ENCODE measurements around the gene DNAH6. TPM values are rescaled to one million over a fixed set of nuclear protein-coding genes. Genes with fewer than 3 reads are reported as not detected.
A peak's percentile ranks its signal among the peaks of the same experiment; 100 is the strongest.

The DNAH6 gene
- total RNA-seq, 2 donors from 2014 or later = 0.20 to 2.6 TPM

GRCh38 chr2:84838434-84839145 lies 322.3 kb downstream of the DNAH6 start:
- ATAC-seq (no peak), DNase-seq (ENCODE audit: low spot score in 2 of 2) (no peak)
- Mint-ChIP-seq H3K27ac (peak overlapping the region; percentile 2 to 72), H3K9me3 (peaks cover 0 to 17% of the 10 kb centered on the region in 2 donors), H3K36me3 (peaks cover 24 to 55% of the 10 kb centered on the region in 2 donors)

- peaks cover 33 to 61% of the 10 kb centered on the region in 2 donors for H3K36me3 Mint-ChIP-seq
- peak overlapping the region; percentile 82 to 89 for H3K27ac Mint-ChIP-seq
- DNase-seq (ENCODE audit: low spot score in 2 of 2) (no peak), ATAC-seq (peak in 1 of 2 donors; percentile 14)
- peaks cover 6 to 17% of the 10 kb centered on the region in 2 donors for H3K9me3 Mint-ChIP-seq
These were observed 323.6 kb downstream of the DNAH6 start for GRCh38 chr2:84839851-84840250.

GRCh38 chr2:84840306-84840705 lies 324.0 kb downstream of the DNAH6 start:
- Mint-ChIP-seq H3K9me3 (peaks cover 6 to 17% of the 10 kb centered on the region in 2 donors), H3K36me3 (peaks cover 33 to 57% of the 10 kb centered on the region in 2 donors), H3K27ac (peak overlapping the region; percentile 82 to 89)
- DNase-seq (ENCODE audit: low spot score in 2 of 2) (no peak), ATAC-seq (peak; percentile 25 to 66)

- H3K9me3 Mint-ChIP-seq = peaks cover 6 to 8% of the 10 kb centered on the region in 2 donors
- ATAC-seq (no peak), DNase-seq (ENCODE audit: low spot score in 2 of 2) (no peak)
- H3K36me3 Mint-ChIP-seq = peaks cover 33 to 46% of the 10 kb centered on the region in 2 donors
- peak overlapping the region; percentile 70 to 82 for H3K27ac Mint-ChIP-seq
These were observed 325.3 kb downstream of the DNAH6 start for GRCh38 chr2:84841577-84841976.

- H3K27ac Mint-ChIP-seq = peak overlapping the region; percentile 96 to 98
- peak in 1 of 2 donors; percentile 25 for ATAC-seq
- no peak for DNase-seq (ENCODE audit: low spot score in 2 of 2)
- peaks cover 23 to 39% of the 10 kb centered on the region in 2 donors for H3K36me3 Mint-ChIP-seq
- peaks cover 0 to 6% of the 10 kb centered on the region in 2 donors for H3K9me3 Mint-ChIP-seq
These were observed 327.8 kb downstream of the DNAH6 start for GRCh38 chr2:84844141-84844540.

- DNase-seq (ENCODE audit: low spot score in 2 of 2) = no peak
- ATAC-seq = peak; percentile 61 to 75
These were observed 329.9 kb downstream of the DNAH6 start for GRCh38 chr2:84846041-84846663.

GRCh38 chr2:84846741-84847142 lies 330.4 kb downstream of the DNAH6 start:
- Mint-ChIP-seq H3K36me3 (peaks cover 19 to 49% of the 10 kb centered on the region in 2 donors), H3K27ac (peak overlapping the region; percentile 96 to 98), H3K9me3 (peaks cover 0 to 6% of the 10 kb centered on the region in 2 donors)
- peak; percentile 29 to 53 for ATAC-seq
- no peak for DNase-seq (ENCODE audit: low spot score in 2 of 2)

More at GRCh38 chr2:84846041-84846663, 329.9 kb downstream of the DNAH6 start:
- H3K9me3 Mint-ChIP-seq = peaks cover 0 to 6% of the 10 kb centered on the region in 2 donors
- peak overlapping the region; percentile 96 to 98 for H3K27ac Mint-ChIP-seq
- H3K36me3 Mint-ChIP-seq = peaks cover 14 to 43% of the 10 kb centered on the region in 2 donors

GRCh38 chr2:84847326-84848050 lies 331.2 kb downstream of the DNAH6 start:
- Mint-ChIP-seq H3K36me3 (peaks cover 26 to 57% of the 10 kb centered on the region in 2 donors), H3K9me3 (peaks cover 5 to 13% of the 10 kb centered on the region in 2 donors), H3K27ac (peak overlapping the region; percentile 96 to 98)
- DNase-seq (ENCODE audit: low spot score in 2 of 2) = no peak
- no peak for ATAC-seq

- DNase-seq (ENCODE audit: low spot score in 2 of 2) = peak in 1 of 2 donors; percentile 61
These were observed 333.1 kb downstream of the DNAH6 start for GRCh38 chr2:84849271-84849952.

GRCh38 chr2:84850471-84850870 lies 334.2 kb downstream of the DNAH6 start:
- Mint-ChIP-seq H3K9me3 (peaks cover 15 to 23% of the 10 kb centered on the region in 2 donors), H3K36me3 (peaks cover 27 to 73% of the 10 kb centered on the region in 2 donors), H3K27ac (peak overlapping the region; percentile 51 to 64)
- ATAC-seq = no peak
- no peak for DNase-seq (ENCODE audit: low spot score in 2 of 2)

More at GRCh38 chr2:84849271-84849952, 333.1 kb downstream of the DNAH6 start:
- ATAC-seq = peak; percentile 52 to 61
- H3K36me3 Mint-ChIP-seq = peaks cover 29 to 65% of the 10 kb centered on the region in 2 donors
- peak overlapping the region; percentile 63 to 64 for H3K27ac Mint-ChIP-seq
- peaks cover 15 to 16% of the 10 kb centered on the region in 2 donors for H3K9me3 Mint-ChIP-seq

- H3K27ac Mint-ChIP-seq = peak overlapping the region in 1 of 2 donors; percentile 70
- ATAC-seq = no peak
- peak in 1 of 2 donors; percentile 31 for DNase-seq (ENCODE audit: low spot score in 2 of 2)
- H3K9me3 Mint-ChIP-seq = peaks cover 15 to 23% of the 10 kb centered on the region in 2 donors
- peaks cover 32 to 84% of the 10 kb centered on the region in 2 donors for H3K36me3 Mint-ChIP-seq
These were observed 335.6 kb downstream of the DNAH6 start for GRCh38 chr2:84851876-84852275.

- H3K9me3 Mint-ChIP-seq = peaks cover 15 to 23% of the 10 kb centered on the region in 2 donors
- ATAC-seq (peak in 1 of 2 donors; percentile 67), DNase-seq (ENCODE audit: low spot score in 2 of 2) (peak in 1 of 2 donors; percentile 54)
- peak overlapping the region; percentile 81 to 91 for H3K27ac Mint-ChIP-seq
- H3K36me3 Mint-ChIP-seq = peaks cover 27 to 62% of the 10 kb centered on the region in 2 donors
These were observed 338.6 kb downstream of the DNAH6 start for GRCh38 chr2:84854850-84855249.

GRCh38 chr2:84855731-84856130 lies 339.4 kb downstream of the DNAH6 start:
- Mint-ChIP-seq H3K9me3 (peaks cover 15 to 23% of the 10 kb centered on the region in 2 donors), H3K36me3 (peaks cover 27 to 64% of the 10 kb centered on the region in 2 donors), H3K27ac (peak overlapping the region; percentile 81 to 91)
- DNase-seq (ENCODE audit: low spot score in 2 of 2) (peak in 1 of 2 donors; percentile 41), ATAC-seq (no peak)

- peaks cover 22 to 55% of the 10 kb centered on the region in 2 donors for H3K36me3 Mint-ChIP-seq
- peak; percentile 74 to 89 for ATAC-seq
- peak in 1 of 2 donors; percentile 53 for DNase-seq (ENCODE audit: low spot score in 2 of 2)
- peak overlapping the region; percentile 81 to 91 for H3K27ac Mint-ChIP-seq
- H3K9me3 Mint-ChIP-seq = peaks cover 15 to 22% of the 10 kb centered on the region in 2 donors
These were observed 340.5 kb downstream of the DNAH6 start for GRCh38 chr2:84856787-84857186.

GRCh38 chr2:84857566-84857965 lies 341.3 kb downstream of the DNAH6 start:
- no peak for DNase-seq (ENCODE audit: low spot score in 2 of 2)
- Mint-ChIP-seq H3K9me3 (peaks cover 8 to 16% of the 10 kb centered on the region in 2 donors), H3K36me3 (peaks cover 14 to 48% of the 10 kb centered on the region in 2 donors), H3K27ac (peak overlapping the region; percentile 23 to 81)
- ATAC-seq = no peak

- ATAC-seq (no peak), DNase-seq (ENCODE audit: low spot score in 2 of 2) (no peak)
- Mint-ChIP-seq H3K36me3 (peaks cover 8 to 47% of the 10 kb centered on the region in 2 donors), H3K9me3 (peaks cover 2 to 11% of the 10 kb centered on the region in 2 donors), H3K27ac (peak overlapping the region in 1 of 2 donors; percentile 58)
These were observed 341.8 kb downstream of the DNAH6 start for GRCh38 chr2:84858123-84858522.

Measured in activated naive CD4-positive, alpha-beta T cell treated with anti-CD3 and anti-CD28 coated beads, Interleukin-2, amount 50 U/mL, for 72 hours (primary cell).